Measurements from ENCODE around the gene PAPSS2. TPM values are rescaled to one million over a fixed set of nuclear protein-coding genes. Genes with fewer than 3 reads are reported as not detected.
"Not testable (repeated sequence)": the region's sequence is repeated elsewhere in the genome, so short reads cannot be mapped to it uniquely, and the experiment has no call there.

Gene PAPSS2
- total and polyA plus RNA-seq, 7 donors = 7.1 to 88.9 (median 8.6) TPM

GRCh38 chr10:87640043-87640442 lies 19.6 kb upstream of the PAPSS2 start:
- intact Hi-C loops (cut with DNase I) = no loop called here
- no peaks in the 10 kb centered on the region for H3K27me3 ChIP-seq
- no peaks in the 10 kb centered on the region for H3K9me3 ChIP-seq
- TF ChIP-seq EP300 (IDR thresholded peaks at IDR 0.05) (no peak), POLR2AphosphoS5 (IDR thresholded peaks at IDR 0.05) (no peak), POLR2A (IDR thresholded peaks at IDR 0.05) (no peak)
- no peak overlapping the region for H3K27ac ChIP-seq
- no peaks in the 10 kb centered on the region for H3K36me3 ChIP-seq
- H3K4me1 ChIP-seq = no peaks in the 10 kb centered on the region
- no peak overlapping the region for H3K4me3 ChIP-seq
- DNase-seq = no peak

- 96% methylated on average over 11 of the region's 11 CpGs for WGBS, 2 donors
- H3K27ac ChIP-seq = no peak overlapping the region
- no peaks in the 10 kb centered on the region for H3K9me3 ChIP-seq
- H3K4me1 ChIP-seq = no peaks in the 10 kb centered on the region
- intact Hi-C loops (cut with DNase I) = no loop called here
- DNase-seq = no peak
- no peaks in the 10 kb centered on the region for H3K36me3 ChIP-seq
- H3K27me3 ChIP-seq = no peaks in the 10 kb centered on the region
- TF ChIP-seq POLR2AphosphoS5 (IDR thresholded peaks at IDR 0.05) (no peak), CTCF (IDR thresholded peaks at IDR 0.05) (no peak), POLR2A (IDR thresholded peaks at IDR 0.05) (no peak)
- no peak overlapping the region for H3K4me3 ChIP-seq
These were observed 17.2 kb upstream of the PAPSS2 start for GRCh38 chr10:87642486-87642885.

GRCh38 chr10:87642988-87643387 lies 16.7 kb upstream of the PAPSS2 start:
- TF ChIP-seq POLR2A (IDR thresholded peaks at IDR 0.05) (no peak), CTCF (IDR thresholded peaks at IDR 0.05) (no peak), POLR2AphosphoS5 (IDR thresholded peaks at IDR 0.05) (no peak), EP300 (IDR thresholded peaks at IDR 0.05) (no peak)
- Histone ChIP-seq H3K4me1 (no peaks in the 10 kb centered on the region), H3K36me3 (no peaks in the 10 kb centered on the region), H3K9me3 (no peaks in the 10 kb centered on the region), H3K27me3 (no peaks in the 10 kb centered on the region), H3K27ac (no peak overlapping the region), H3K4me3 (no peak overlapping the region)
- intact Hi-C loops (cut with DNase I) = no loop called here
- no peak for DNase-seq

GRCh38 chr10:87643920-87644319 lies 15.8 kb upstream of the PAPSS2 start:
- intact Hi-C loops (cut with DNase I) = no loop called here
- Histone ChIP-seq H3K27me3 (no peaks in the 10 kb centered on the region), H3K4me1 (no peaks in the 10 kb centered on the region), H3K27ac (no peak overlapping the region), H3K4me3 (no peak overlapping the region), H3K9me3 (no peaks in the 10 kb centered on the region), H3K36me3 (no peaks in the 10 kb centered on the region)
- TF ChIP-seq POLR2A (IDR thresholded peaks at IDR 0.05) (no peak), POLR2AphosphoS5 (IDR thresholded peaks at IDR 0.05) (no peak), CTCF (IDR thresholded peaks at IDR 0.05) (no peak), EP300 (IDR thresholded peaks at IDR 0.05) (no peak)
- WGBS, 2 donors = 87 to 92% methylated on average over 3 of the region's 3 CpGs
- no peak for DNase-seq

- H3K36me3 ChIP-seq; intact Hi-C loops (cut with DNase I); H3K27ac ChIP-seq; H3K4me1 ChIP-seq; H3K4me3 ChIP-seq; H3K27me3 ChIP-seq; H3K9me3 ChIP-seq; DNase-seq: not testable (repeated sequence)
- WGBS, 2 donors = 86 to 90% methylated on average over 3 of the region's 3 CpGs
These were observed 15.2 kb upstream of the PAPSS2 start for GRCh38 chr10:87644500-87644899.

- Histone ChIP-seq H3K9me3 (no peaks in the 10 kb centered on the region), H3K36me3 (no peaks in the 10 kb centered on the region), H3K4me1 (no peaks in the 10 kb centered on the region), H3K4me3 (no peak overlapping the region), H3K27ac (no peak overlapping the region), H3K27me3 (no peaks in the 10 kb centered on the region)
- WGBS, 2 donors = 68 to 75% methylated on average over 4 of the region's 4 CpGs
- intact Hi-C loops (cut with DNase I) = no loop called here
- no peak for TF ChIP-seq POLR2AphosphoS5 (IDR thresholded peaks at IDR 0.05)
- no peak for TF ChIP-seq CTCF (IDR thresholded peaks at IDR 0.05)
- no peak for TF ChIP-seq POLR2A (IDR thresholded peaks at IDR 0.05)
- no peak for TF ChIP-seq EP300 (IDR thresholded peaks at IDR 0.05)
- no peak for DNase-seq
These were observed 13.3 kb upstream of the PAPSS2 start for GRCh38 chr10:87646192-87646909.

Measured in sigmoid colon (tissue), 7 donors.